Measurements from ENCODE around the gene UTP25.

Gene UTP25

GRCh38 chr1:209844695-209845407 lies 17.1 kb downstream of the UTP25 start:
- no peak for DNase-seq

DNA sequence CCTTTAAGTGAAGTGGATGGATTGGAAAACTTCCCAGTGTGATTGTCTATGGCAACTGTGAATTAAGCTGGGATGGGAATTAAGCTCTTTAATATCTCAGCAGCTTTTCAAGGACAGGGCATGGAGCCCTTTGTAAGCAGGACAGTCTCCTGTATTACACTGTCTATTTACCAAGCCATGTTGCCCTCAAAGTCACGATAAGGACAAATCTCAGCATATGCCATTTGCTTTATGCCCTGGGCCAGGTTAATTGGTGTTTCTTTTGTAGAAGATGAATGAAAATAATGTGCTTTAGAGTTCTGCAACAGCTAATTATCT lies 17.6 kb downstream of the UTP25 start:
- no peak for DNase-seq

- no peak for DNase-seq
Observed at GRCh38 chr1:209849388-209849787, 21.6 kb downstream of the UTP25 start.

GRCh38 chr1:209850342-209850979 lies 22.7 kb downstream of the UTP25 start:
- DNase-seq, result no peak

GRCh38 chr1:209853676-209854075 lies 25.9 kb downstream of the UTP25 start:
- no peak for DNase-seq

GRCh38 chr1:209854196-209854595 lies 26.4 kb downstream of the UTP25 start:
- DNase-seq, result no peak

DNA sequence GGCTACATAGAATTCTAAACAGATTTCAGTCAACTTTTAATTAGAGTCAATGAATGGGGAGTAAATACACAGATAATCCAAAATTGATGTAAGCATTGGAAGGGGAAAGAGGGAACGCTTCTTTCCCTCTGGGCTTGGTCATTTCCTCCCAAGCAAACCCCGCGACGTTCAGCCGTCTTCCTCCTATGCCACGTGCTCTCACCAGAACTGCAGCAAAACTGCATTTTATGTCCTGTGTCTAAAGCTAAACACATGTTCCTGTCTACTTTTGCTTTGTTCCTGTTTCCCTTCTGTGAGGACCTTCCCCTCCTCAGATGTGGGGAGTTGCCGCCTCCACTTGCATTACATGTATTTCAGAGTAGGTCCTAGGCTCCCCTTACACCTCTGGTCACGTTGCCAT lies 27.2 kb downstream of the UTP25 start:
- no peak for DNase-seq

GRCh38 chr1:209855623-209856022 lies 27.9 kb downstream of the UTP25 start:
- no peak for DNase-seq

DNA sequence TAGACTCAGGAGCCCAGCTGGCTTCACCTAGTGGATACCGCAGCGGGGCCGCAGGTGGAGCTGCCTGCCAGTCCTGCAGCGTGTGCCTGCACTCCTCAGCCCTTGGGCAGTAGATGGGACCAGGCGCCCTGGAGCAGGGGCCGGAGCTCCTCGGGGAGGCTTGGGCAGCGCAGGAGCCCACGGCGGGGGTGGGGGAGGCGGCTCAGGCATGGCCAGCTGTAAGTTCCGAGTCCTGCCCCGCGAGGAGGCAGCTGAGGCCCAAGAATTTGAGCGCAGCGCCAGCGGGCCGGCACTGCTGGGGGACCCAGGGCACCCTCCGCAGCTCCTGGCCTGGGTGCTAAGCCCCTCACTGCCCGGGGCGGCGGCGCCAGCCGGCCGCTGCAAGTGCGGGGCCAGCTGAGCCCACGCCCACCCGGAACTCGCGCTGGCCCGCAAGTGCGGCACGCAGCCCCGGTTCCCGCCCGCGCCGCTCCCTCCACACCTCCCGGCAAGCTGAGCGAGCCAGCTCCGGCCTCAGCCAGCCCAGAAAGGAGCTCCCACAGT lies 30.9 kb downstream of the UTP25 start:
- DNase-seq, result no peak

GRCh38 chr1:209860293-209860881 lies 32.6 kb downstream of the UTP25 start:
- peak; percentile 76 for DNase-seq

GRCh38 chr1:209861242-209861641 lies 33.5 kb downstream of the UTP25 start:
- DNase-seq, result no peak

DNA sequence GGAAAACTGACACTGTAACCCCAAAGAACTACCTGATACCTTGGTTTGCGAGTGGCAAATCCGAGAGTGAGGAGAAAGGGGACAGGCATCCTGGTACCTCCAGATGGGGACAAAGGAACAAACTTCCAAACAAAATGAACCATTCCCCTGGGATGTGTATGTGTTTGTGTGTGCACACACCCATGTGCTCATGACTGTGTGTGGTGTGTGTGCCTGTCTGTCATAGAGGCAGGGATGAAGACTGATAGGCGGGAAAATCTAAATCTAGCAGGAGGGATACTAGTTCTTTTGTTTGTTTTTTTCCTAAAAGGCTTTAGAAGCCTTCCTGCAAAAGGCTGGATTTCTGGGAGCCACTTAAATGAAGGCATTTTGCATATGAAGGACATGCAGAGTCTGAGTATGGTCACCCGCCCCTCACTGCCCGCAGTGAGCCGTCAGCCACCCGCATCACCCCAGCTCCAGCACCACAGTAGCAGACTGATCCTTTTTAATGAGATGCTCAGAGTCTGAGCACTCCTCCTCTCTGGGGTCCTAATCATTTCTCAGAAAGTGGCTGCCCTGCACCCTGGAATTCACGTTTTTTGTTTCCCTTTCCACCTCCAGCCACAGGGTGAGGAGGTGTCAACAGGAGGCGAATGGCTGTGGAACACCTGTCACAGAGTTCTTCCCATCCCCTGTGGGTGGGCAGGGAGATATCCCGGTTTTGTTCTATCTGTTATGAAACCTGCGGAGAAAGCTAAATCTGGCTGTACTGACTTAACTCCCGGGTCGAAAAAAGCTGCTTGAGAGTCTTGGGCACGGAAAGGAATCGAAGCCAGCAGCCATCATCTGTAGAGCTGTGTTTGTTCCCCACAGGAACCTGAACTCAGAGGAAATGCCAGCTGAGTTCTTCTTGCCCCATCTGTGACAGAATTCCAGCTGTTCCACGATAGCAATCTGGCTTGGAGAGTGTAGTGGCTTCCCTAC lies 34.9 kb downstream of the UTP25 start:
- DNase-seq, result no peak

DNA sequence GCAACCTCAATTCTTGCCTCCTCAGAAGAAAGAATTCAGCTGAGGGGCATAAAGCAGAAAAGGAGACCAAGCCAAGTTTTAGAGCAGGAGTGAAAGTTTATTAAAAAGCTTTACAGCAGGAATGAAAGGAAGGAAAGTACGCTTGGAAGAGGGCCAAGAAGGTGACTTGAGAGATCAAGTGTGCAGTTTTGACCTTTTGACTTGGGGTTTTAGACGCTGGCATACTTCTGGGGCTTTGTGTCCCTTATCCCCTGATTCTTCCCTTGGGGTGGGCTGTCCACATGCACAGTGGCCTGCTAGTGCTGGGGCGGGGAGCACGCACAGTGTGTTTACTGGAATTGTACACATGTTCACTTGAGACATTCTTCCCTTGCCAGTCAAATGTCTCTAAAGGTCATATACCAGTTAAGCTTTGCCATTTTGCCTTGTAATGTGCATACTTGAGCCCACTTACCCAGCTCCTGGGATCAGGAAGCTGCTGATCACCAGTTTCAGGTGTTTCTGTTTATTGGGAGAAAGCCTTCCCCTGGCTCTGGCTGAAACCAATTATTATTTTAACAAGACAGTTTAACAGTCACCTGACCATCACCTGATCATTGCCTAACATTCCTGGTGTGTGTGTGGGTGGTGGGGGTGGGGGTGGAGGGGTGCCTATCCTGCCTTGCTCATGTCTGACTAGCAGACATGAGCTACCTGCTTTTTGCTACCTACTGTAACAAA lies 36.2 kb downstream of the UTP25 start:
- DNase-seq, result no peak

DNA sequence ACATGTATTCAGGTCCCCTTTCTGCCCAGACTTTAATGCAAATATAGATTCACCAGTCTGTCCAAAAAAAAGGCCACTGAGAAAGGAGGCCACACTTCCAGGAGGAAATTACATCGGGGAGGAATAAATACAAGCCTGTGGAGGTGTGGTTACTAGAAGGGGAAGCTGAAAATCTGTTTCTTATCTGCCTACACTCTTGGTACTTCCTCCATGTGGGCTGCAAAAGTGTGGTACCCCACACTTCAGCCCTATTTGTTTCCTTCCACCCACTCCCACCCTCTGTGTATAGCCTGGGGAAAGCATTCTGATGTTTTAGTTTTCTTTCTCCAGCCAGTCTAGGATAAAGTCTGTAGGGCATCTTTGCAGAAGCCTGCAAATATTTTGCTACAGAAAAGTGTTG lies 38.4 kb downstream of the UTP25 start:
- no peak for DNase-seq

GRCh38 chr1:209869291-209870149 lies 41.7 kb downstream of the UTP25 start:
- no peak for DNase-seq

DNA sequence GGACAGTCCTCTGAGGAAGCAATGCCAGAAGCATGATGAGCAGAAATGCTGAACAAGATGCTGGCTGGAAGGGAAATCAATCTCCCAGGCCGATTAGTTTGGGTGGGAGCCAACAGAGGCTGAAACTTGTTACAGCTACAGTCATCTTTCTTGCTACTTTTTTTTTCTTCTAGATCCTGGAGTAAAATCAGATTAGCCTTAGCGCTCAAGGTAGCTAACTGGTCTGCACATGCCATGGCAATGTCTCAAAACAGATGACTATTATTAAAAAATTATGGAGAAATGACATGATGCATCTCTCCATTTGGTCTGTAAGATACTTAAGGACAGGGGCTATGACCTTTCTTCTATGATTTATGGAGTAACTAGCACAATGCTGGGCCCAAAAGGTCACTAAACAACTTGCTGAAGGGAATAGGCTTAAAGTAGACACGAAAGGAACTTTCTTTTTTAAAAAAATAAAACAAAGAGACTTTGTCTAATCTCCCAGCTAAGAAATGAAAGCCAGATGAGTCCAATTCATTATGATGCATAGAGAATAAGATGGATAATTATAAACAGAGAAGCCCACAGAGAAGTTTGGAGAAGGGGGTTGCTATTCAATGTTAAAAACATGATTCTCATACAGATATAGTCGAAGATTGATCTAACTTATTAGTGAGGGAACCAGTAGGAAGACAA lies 42.5 kb downstream of the UTP25 start:
- no peak for DNase-seq

DNA sequence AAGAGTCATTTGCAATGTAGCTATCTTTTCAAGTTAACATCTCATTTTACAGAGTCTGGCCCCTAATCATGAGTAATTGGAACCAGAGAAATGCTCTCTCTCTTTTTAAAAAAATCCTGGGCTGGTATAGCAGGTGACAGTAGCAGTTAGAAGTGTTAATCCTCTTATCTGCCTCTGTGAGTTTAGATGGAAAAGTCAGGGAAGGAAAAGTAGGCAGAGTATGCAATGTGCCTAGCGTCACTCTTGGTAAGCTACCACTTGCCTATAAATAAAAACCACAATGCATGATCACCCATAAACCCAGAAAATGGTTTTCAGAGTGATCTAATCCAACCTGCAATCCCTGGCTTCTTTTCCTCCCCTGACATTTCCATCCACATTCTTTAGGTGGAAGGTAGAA lies 43.2 kb downstream of the UTP25 start:
- no peak for DNase-seq

GRCh38 chr1:209871430-209871829 lies 43.7 kb downstream of the UTP25 start:
- DNase-seq, result no peak

DNA sequence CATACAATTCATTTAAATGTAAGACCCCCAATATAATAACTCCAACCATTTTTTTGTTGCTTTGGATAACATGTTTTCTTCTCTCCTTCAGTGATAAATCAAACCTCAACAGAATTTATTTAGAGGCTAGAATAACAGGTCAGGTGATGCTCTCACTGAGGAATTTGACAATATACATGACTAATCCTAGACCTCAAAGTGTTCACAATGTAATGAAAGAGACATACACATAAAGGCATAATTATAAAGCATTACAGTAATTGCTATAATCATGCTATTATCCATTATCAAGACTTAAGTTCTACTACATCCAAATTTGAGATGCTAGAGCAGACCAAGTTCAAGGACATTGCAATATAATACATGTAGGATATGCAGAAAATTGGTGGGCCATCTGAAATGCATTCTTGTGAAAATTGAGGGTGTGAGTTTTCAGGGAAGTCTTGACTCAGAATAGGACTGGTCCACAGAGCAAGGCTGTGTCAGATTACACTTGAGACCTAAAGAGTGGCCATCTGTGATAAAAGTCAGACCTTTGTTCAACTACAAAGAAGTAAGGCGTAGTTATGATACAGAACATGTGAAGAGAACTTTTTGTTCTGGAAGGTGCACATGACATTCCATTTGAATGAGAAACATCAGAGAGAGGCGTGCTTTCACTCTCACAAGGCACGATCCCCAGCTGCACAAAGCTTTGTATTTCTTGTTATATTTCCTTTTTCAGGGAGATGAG lies 45.5 kb downstream of the UTP25 start:
- DNase-seq, result no peak

DNA sequence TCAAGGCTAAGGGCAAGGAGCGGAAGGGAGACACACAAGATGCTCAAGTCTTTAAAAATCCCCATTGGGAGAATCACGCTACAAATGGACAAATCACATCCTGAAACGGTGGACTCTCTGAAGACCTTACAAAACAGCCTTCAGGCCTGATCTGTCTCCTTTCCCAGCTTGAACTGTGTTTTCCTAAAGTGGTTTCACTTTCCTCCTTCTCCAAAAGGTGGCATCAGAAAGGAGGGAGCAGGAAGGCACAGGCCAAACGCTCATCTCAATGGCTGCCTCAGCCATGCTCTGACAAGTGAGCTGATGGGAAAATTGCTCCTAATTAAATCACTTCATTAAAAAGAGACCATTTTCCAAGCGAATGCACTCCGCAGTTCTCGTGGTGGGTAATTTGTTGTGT lies 47.7 kb downstream of the UTP25 start:
- no peak for DNase-seq
